Testis (tissue), 3 donors: ENCODE results near the gene SUDS3. TPM values are rescaled to one million over a fixed set of nuclear protein-coding genes. Genes with fewer than 3 reads are reported as not detected.

Source experiments
- DNase-seq: peaks from one replicate; pipeline ENCODE4 v3.0.0-alpha.2; 2019
- H3K27ac ChIP-seq, 2 donors: fragments of 200-600 bp; sonication (generic); one replicate each; pipeline ENCODE4 v1.5.1; 2019
- H3K27me3 ChIP-seq: fragments of 200-600 bp; sonication (generic); one replicate; pipeline ENCODE4 v1.5.1; 2019
- H3K36me3 ChIP-seq: fragments of 200-600 bp; sonication (generic); one replicate; pipeline ENCODE4 v1.5.1; 2017; ENCODE audit warnings: low read depth; ENCODE audit errors: missing control alignments
- H3K4me1 ChIP-seq: fragments of 200-600 bp; sonication (generic); one replicate; pipeline ENCODE4 v1.5.1; 2019
- H3K4me3 ChIP-seq, 2 donors: fragments of 200-600 bp; sonication (generic); one replicate each; pipeline ENCODE4 v1.5.1; 2017 to 2019
- H3K9me3 ChIP-seq: fragments of 200-600 bp; sonication (generic); one replicate; pipeline ENCODE4 v1.5.1; 2017
- POLR2A ChIP-seq: fragments of 450-650 bp; IDR thresholded peaks from one replicate; pipeline ENCODE4 v1.6.1; 2017; ENCODE audit warnings: antibody characterized with exemption, mild to moderate bottlenecking, moderate library complexity
- WGBS, 2 donors: methylation state at CpG; one replicate each; pipeline ENCODE4 v1.1.5; 2018; 5-methylcytosine and 5-hydroxymethylcytosine counted together
- intact Hi-C: fragments of 100-400 bp; cut with DNase I; formaldehyde crosslinking; loops from one replicate; pipeline ENCODE4 v1.15.1; 2023; ENCODE audit warnings: low total_unique reads
- polyA plus RNA-seq: library from polyadenylated mRNA; stranded (reverse); fragments of 350-450 nt; fragmentation: Illumina TruSeq; extraction: RNeasy Lipid Tissue Mini Kit (QIAGEN cat#74804); gene quantifications from one replicate; pipeline ENCODE4 v1.2.3, GENCODE V29; 2014; ENCODE audit warnings: low read depth, low replicate concordance; ENCODE audit not compliant: insufficient read depth
- total RNA-seq, 2 donors: library from RNA; depleted of rRNA; stranded (reverse); fragments of >200 nt; gene quantifications; one replicate each; pipeline ENCODE4 v1.2.3, GENCODE V29; 2016
- TF ChIP-seq, protein P1 (sequence below), 3 experiments: fragments of 450-650 bp in 2 of 3; fragments of 200-600 bp in 1 of 3; sonication (generic) in 1 of 3; IDR thresholded peaks; one replicate each; pipeline ENCODE4 v1.5.1; 2016 to 2019; ENCODE audit warnings: antibody characterized with exemption in 3 of 3, mild to moderate bottlenecking in 2 of 3, moderate library complexity in 1 of 3

SUDS3 gene
- total and polyA plus RNA-seq, 3 donors from 2014 or later, result 42.3 to 89.1 (median 73.1) TPM

DNA sequence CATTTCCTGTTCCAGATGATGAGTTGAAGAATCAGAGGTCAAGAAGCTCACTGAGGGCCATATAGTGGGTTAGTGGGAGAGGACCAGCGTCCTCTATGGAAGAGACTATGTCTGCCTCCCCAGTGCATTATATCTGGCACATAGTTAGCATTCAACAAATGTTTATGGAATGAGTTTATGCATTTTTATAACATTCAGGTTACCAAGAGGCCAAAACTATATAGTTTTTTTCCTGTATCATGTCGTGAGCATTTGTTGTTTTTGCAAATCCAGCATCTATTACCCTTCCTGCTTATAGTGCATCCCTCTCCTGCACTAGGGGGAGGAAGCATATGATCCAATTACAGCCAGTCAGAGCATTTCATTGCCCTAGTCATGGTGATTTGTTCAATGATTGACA lies 60.6 kb downstream of the SUDS3 start:
- Histone ChIP-seq H3K36me3 (no peaks in the 10 kb centered on the region), H3K4me1 (no peaks in the 10 kb centered on the region), H3K4me3 (no peak overlapping the region), H3K27ac (no peak overlapping the region), H3K27me3 (no peaks in the 10 kb centered on the region), H3K9me3 (no peaks in the 10 kb centered on the region)
- intact Hi-C loops, result no loop called here
- TF ChIP-seq, protein P1, sequence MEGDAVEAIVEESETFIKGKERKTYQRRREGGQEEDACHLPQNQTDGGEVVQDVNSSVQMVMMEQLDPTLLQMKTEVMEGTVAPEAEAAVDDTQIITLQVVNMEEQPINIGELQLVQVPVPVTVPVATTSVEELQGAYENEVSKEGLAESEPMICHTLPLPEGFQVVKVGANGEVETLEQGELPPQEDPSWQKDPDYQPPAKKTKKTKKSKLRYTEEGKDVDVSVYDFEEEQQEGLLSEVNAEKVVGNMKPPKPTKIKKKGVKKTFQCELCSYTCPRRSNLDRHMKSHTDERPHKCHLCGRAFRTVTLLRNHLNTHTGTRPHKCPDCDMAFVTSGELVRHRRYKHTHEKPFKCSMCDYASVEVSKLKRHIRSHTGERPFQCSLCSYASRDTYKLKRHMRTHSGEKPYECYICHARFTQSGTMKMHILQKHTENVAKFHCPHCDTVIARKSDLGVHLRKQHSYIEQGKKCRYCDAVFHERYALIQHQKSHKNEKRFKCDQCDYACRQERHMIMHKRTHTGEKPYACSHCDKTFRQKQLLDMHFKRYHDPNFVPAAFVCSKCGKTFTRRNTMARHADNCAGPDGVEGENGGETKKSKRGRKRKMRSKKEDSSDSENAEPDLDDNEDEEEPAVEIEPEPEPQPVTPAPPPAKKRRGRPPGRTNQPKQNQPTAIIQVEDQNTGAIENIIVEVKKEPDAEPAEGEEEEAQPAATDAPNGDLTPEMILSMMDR (IDR thresholded peaks at IDR 0.05), result no peak
- TF ChIP-seq POLR2A, result no peak
- 58 to 68% methylated on average over 2 of the region's 2 CpGs for WGBS, 2 donors
- no peak for DNase-seq

DNA sequence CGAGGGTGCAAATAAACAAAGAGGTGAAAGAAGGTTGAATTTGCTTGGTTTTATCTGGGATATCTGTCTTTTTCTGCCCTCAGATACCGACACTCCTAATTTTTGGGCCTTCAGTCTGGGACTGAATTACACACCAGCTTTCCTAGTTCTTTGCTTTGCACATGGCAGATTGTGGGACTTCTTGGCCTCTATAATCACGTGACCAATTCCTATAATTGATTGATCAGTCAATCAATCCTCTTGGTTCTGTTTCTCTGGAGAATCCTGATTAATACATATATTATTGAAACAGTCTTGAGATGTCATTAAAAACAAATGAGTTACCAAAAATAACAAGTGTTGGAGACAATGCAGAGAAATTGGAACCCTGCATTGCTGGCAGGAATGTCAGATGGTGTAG lies 62.7 kb downstream of the SUDS3 start:
- intact Hi-C loops, result no loop called here
- TF ChIP-seq, protein P1 (IDR thresholded peaks at IDR 0.05), result no peak
- TF ChIP-seq POLR2A, result no peak
- H3K4me3 ChIP-seq, result no peak overlapping the region
- no peaks in the 10 kb centered on the region for H3K36me3 ChIP-seq
- no peak for DNase-seq
- H3K27ac ChIP-seq, result no peak overlapping the region
- H3K27me3 ChIP-seq, result no peaks in the 10 kb centered on the region
- H3K9me3 ChIP-seq, result no peaks in the 10 kb centered on the region
- no peaks in the 10 kb centered on the region for H3K4me1 ChIP-seq
- 82 to 83% methylated on average over 3 of the region's 3 CpGs for WGBS, 2 donors

DNA sequence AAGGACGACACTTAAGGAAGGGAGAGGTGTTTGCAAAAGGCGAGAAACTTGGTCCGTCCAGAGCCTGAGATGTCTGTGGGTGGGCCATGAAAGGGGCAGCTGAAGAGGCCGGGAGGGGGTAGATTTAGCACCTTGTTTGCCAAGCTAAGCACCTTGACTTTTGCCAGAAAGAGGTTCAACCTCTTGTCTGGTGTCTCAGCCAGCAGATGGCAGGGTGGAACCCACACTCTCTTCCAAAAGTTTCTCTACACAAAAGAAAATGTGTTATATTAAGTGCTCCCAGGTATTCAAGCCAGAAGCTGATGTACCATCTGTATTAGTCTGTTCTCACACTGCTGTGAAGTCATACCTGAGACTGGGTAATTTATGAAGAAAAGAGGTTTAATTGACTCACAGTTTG lies 69.9 kb downstream of the SUDS3 start:
- intact Hi-C loops, result no loop called here
- 58 to 81% methylated on average over 4 of the region's 4 CpGs for WGBS, 2 donors
- Histone ChIP-seq H3K9me3 (no peaks in the 10 kb centered on the region), H3K36me3 (no peaks in the 10 kb centered on the region), H3K4me3 (no peak overlapping the region), H3K4me1 (no peaks in the 10 kb centered on the region), H3K27me3 (no peaks in the 10 kb centered on the region), H3K27ac (no peak overlapping the region)
- TF ChIP-seq, protein P1 (IDR thresholded peaks at IDR 0.05), result no peak
- TF ChIP-seq POLR2A, result no peak
- DNase-seq, result no peak

DNA sequence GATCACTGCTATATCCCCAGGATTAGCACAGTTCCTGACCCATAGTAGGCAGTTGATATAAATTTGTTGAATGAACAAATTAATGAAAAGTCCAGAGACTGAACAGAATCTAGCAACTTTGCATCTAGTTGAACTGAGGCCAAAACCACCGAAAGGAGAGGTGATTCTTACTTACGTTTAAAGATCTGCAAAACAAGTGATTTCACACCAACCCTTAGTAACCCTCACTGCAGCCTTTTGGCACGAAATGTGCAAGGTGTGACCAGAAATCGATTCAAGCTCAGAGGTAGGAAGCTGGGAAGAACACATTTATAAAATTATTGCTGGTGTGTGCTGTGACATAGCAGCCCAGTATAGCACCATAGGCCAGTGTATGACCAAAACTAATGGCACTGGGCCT lies 70.8 kb downstream of the SUDS3 start:
- TF ChIP-seq POLR2A, result no peak
- TF ChIP-seq, protein P1 (IDR thresholded peaks at IDR 0.05), result no peak
- H3K4me1 ChIP-seq, result no peaks in the 10 kb centered on the region
- H3K27me3 ChIP-seq, result no peaks in the 10 kb centered on the region
- 72 to 84% methylated on average over 4 of the region's 4 CpGs for WGBS, 2 donors
- no peak overlapping the region for H3K27ac ChIP-seq
- DNase-seq, result no peak
- H3K9me3 ChIP-seq, result no peaks in the 10 kb centered on the region
- intact Hi-C loops, result no loop called here
- H3K36me3 ChIP-seq, result no peaks in the 10 kb centered on the region
- H3K4me3 ChIP-seq, result no peak overlapping the region

DNA sequence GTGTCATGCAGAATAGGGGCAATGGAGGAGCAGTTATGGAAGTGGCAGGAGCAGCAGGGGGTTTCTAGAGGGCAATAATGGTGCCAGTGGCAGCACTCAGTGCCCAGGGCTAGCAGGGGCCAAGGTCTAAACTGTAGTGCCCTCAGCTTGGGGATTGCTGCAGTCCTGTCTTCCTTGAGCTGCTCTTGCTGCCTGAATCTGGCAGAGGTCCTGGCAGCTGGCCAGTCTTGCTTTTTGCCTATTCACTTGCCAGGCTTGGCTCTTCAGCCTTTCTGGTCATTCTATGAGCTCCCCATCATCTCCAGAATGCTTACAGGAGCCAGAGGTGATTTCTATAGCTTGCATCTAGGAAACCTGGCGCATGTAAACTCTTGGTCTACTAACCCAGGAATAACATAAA lies 72.0 kb downstream of the SUDS3 start:
- Histone ChIP-seq H3K36me3 (no peaks in the 10 kb centered on the region), H3K4me3 (no peak overlapping the region), H3K27ac (no peak overlapping the region), H3K4me1 (no peaks in the 10 kb centered on the region), H3K27me3 (no peaks in the 10 kb centered on the region), H3K9me3 (no peaks in the 10 kb centered on the region)
- WGBS, 2 donors, result 93 to 95% methylated on average over 1 of the region's 1 CpG
- DNase-seq, result no peak
- no peak for TF ChIP-seq POLR2A
- TF ChIP-seq, protein P1 (IDR thresholded peaks at IDR 0.05), result no peak
- intact Hi-C loops, result no loop called here
